Measurements from ENCODE around the gene SLC38A9.

DNA sequence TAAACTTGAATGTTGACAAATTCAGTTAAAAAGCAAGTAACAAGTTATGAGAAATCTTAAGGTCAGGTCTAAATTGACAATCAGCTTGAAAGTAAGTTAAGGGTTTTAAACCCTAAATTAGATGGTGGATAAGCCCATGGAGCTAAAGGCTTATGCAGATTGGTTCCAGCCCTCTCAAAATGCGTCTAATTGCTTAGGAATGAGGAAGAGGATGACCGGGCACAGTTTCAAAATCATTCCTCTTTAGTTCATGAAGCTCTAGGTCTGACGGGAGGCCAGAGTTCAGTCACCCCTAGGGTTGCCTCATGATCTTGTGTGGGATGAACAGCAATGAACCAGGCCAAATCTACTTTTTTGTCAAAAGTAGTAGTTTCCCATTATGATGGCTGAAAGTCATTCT is 75.4 kb downstream of the SLC38A9 start:
- TF ChIP-seq POLR2A (IDR thresholded peaks at IDR 0.05): no peak
- TF ChIP-seq, protein P1, sequence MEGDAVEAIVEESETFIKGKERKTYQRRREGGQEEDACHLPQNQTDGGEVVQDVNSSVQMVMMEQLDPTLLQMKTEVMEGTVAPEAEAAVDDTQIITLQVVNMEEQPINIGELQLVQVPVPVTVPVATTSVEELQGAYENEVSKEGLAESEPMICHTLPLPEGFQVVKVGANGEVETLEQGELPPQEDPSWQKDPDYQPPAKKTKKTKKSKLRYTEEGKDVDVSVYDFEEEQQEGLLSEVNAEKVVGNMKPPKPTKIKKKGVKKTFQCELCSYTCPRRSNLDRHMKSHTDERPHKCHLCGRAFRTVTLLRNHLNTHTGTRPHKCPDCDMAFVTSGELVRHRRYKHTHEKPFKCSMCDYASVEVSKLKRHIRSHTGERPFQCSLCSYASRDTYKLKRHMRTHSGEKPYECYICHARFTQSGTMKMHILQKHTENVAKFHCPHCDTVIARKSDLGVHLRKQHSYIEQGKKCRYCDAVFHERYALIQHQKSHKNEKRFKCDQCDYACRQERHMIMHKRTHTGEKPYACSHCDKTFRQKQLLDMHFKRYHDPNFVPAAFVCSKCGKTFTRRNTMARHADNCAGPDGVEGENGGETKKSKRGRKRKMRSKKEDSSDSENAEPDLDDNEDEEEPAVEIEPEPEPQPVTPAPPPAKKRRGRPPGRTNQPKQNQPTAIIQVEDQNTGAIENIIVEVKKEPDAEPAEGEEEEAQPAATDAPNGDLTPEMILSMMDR (IDR thresholded peaks at IDR 0.05): no peak

Data from uterus (tissue), 2 donors.